PC-9 (cell line): ENCODE measurements around the gene BMPR1B.

Experiments
- EZH2 ChIP-seq: fragments of 200-600 bp; sonication (generic); IDR thresholded peaks from 2 replicates; pipeline ENCODE4 v1.8.0; 2017; ENCODE audit warnings: antibody characterized with exemption, low read depth
- TF ChIP-seq, protein P1 (sequence below): fragments of 200-600 bp; sonication (generic); conservative IDR thresholded peaks from 2 replicates; pipeline ENCODE4 v1.6.1; 2017; ENCODE audit warnings: mixed run types, antibody characterized with exemption, mild to moderate bottlenecking, moderate library complexity

DNA sequence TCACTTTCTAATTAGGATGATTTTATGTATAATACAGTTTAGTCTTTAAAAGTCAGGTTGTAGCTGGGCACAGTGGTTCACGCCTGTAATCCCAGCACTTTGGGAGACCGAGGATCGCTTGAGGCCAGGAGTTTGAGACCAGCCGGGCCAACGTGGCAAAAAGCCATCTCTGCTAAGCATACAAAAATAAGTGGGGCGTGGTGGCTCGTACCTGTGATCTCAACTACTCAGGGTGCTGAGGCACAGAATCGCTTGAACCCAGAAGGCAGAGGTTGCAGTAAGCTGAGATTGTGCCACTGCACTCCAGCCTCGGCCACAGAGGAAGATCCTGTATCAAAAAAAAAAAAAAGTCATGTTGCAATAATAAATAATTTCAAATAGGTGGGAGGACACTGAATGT, 364.2 kb downstream of the BMPR1B start:
- TF ChIP-seq, protein P1, sequence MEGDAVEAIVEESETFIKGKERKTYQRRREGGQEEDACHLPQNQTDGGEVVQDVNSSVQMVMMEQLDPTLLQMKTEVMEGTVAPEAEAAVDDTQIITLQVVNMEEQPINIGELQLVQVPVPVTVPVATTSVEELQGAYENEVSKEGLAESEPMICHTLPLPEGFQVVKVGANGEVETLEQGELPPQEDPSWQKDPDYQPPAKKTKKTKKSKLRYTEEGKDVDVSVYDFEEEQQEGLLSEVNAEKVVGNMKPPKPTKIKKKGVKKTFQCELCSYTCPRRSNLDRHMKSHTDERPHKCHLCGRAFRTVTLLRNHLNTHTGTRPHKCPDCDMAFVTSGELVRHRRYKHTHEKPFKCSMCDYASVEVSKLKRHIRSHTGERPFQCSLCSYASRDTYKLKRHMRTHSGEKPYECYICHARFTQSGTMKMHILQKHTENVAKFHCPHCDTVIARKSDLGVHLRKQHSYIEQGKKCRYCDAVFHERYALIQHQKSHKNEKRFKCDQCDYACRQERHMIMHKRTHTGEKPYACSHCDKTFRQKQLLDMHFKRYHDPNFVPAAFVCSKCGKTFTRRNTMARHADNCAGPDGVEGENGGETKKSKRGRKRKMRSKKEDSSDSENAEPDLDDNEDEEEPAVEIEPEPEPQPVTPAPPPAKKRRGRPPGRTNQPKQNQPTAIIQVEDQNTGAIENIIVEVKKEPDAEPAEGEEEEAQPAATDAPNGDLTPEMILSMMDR, result no peak
- no peak for TF ChIP-seq EZH2
